Measurements from ENCODE around the gene GAS7. TPM values are rescaled to one million over a fixed set of nuclear protein-coding genes. Genes with fewer than 3 reads are reported as not detected.

Gene GAS7
- total RNA-seq, 2 donors from 2014 or later = 8.0 to 20.1 TPM

DNA sequence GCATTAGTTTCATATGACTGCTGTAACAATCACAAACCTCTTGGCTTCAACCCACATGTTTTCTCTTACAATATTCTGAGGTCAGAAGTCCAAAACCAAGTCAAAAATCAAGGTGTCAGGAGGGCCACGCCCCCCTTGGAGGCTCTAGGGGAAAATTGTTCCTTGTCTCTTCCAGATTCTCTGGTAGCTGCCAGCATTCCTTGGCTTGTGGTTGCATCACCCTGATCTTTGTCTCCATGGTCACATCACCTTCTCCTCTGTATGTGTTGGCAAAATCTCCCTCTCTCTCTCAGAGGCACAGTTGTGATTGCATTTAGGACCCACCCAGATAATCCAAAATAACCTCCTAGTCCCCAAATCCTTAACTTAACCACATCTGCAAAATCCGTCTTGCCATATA is 105.8 kb downstream of the GAS7 start:
- no peak for ATAC-seq
- 53 to 58% methylated on average over 2 of the region's 2 CpGs for WGBS, 2 donors
- H3K4me3 ChIP-seq = no peak overlapping the region

DNA sequence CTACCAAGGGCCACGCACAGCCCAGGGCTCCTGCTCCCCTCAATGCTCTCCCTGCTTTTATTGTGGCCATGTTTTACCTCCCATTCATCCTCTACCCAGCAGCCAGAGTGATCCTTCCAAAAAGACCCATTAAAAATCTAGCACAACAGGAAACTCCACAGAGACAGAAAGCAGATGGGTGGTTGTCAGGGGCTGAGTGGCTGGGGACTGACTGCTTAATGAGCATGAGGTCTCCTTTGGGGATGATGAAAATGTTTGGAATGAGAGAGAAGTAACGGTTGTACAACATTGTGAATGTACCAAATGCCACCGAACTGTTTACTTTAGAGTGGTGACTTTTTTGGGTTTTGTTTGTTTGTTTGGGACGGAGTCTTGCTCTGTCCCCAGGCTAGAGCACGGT is 107.4 kb downstream of the GAS7 start:
- no peak for DNase-seq
- Histone ChIP-seq H3K27ac (no peak overlapping the region), H3K36me3 (replicated peaks in 1 of 2; ENCODE audit: insufficient read depth in 1 of 2, low read depth in 2 of 2) (no peaks in the 10 kb centered on the region), H3K27me3 (no peaks in the 10 kb centered on the region), H3K9me3 (peaks cover 0 to 7% (median 0%) of the 10 kb centered on the region in 3 donors), H3K4me1 (peaks cover 9% of the 10 kb centered on the region), H3K4me3 (no peak overlapping the region)
- ATAC-seq = no peak
- intact Hi-C loops (cut with DNase I) = no loop called here
- 59 to 66% methylated on average over 5 of the region's 5 CpGs for WGBS, 2 donors
- TF ChIP-seq POLR2A (IDR thresholded peaks at IDR 0.05) = no peak
- TF ChIP-seq, protein P1, sequence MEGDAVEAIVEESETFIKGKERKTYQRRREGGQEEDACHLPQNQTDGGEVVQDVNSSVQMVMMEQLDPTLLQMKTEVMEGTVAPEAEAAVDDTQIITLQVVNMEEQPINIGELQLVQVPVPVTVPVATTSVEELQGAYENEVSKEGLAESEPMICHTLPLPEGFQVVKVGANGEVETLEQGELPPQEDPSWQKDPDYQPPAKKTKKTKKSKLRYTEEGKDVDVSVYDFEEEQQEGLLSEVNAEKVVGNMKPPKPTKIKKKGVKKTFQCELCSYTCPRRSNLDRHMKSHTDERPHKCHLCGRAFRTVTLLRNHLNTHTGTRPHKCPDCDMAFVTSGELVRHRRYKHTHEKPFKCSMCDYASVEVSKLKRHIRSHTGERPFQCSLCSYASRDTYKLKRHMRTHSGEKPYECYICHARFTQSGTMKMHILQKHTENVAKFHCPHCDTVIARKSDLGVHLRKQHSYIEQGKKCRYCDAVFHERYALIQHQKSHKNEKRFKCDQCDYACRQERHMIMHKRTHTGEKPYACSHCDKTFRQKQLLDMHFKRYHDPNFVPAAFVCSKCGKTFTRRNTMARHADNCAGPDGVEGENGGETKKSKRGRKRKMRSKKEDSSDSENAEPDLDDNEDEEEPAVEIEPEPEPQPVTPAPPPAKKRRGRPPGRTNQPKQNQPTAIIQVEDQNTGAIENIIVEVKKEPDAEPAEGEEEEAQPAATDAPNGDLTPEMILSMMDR (IDR thresholded peaks at IDR 0.05) = no peak

More for the DNA sequence above, 105.8 kb downstream of the GAS7 start:
- no peaks in the 10 kb centered on the region for H3K27me3 ChIP-seq
- no peak for DNase-seq
- no peaks in the 10 kb centered on the region for H3K36me3 ChIP-seq (replicated peaks in 1 of 2; ENCODE audit: insufficient read depth in 1 of 2, low read depth in 2 of 2)
- TF ChIP-seq, protein P1 (IDR thresholded peaks at IDR 0.05) = no peak
- no peak for TF ChIP-seq POLR2A (IDR thresholded peaks at IDR 0.05)
- intact Hi-C loops (cut with DNase I) = no loop called here
- H3K4me1 ChIP-seq = peaks cover under 1% of the 10 kb centered on the region
- H3K9me3 ChIP-seq = peaks cover 0 to 7% (median 0%) of the 10 kb centered on the region in 3 donors
- no peak overlapping the region for H3K27ac ChIP-seq

DNA sequence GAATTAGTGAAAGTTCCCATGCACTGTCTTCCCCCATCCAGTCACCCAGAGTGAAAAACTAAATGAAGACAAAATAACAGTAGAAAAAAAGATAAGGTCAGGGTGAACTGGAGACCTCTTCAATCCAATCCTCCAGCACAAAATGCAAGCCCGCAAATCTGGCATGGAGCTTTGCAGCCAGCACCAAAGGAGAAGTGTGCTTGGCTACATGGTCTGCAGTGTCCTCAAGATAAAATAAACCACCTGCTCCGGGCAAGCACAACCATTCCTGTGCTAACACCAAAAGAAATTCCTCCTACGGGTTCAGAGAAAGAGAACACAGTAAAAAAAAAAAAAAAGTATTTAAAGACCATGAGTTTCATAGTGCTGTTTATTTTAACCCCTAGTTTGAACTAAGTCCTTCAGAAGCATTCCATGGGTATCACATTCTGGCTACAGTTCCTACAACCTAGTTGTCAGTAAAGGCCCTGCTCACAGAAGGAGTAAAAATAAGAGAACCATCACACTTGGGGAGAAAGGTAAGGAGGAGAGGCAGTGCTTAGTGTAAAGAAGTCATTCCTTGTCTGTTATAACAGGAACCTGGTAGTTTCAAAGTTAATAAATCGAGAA is 109.1 kb downstream of the GAS7 start:
- no peak overlapping the region for H3K4me3 ChIP-seq
- no peak for ATAC-seq
- no peaks in the 10 kb centered on the region for H3K27me3 ChIP-seq
- no peaks in the 10 kb centered on the region for H3K36me3 ChIP-seq (replicated peaks in 1 of 2; ENCODE audit: insufficient read depth in 1 of 2, low read depth in 2 of 2)
- H3K4me1 ChIP-seq = peaks cover 9% of the 10 kb centered on the region
- no peak overlapping the region for H3K27ac ChIP-seq
- 39 to 42% methylated on average over 4 of the region's 4 CpGs for WGBS, 2 donors
- intact Hi-C loops (cut with DNase I) = no loop called here
- H3K9me3 ChIP-seq = peaks cover 0 to 7% (median 0%) of the 10 kb centered on the region in 3 donors
- no peak for TF ChIP-seq POLR2A (IDR thresholded peaks at IDR 0.05)
- TF ChIP-seq, protein P1 (IDR thresholded peaks at IDR 0.05) = no peak
- DNase-seq = peak in 1 of 4 donors; percentile 18

DNA sequence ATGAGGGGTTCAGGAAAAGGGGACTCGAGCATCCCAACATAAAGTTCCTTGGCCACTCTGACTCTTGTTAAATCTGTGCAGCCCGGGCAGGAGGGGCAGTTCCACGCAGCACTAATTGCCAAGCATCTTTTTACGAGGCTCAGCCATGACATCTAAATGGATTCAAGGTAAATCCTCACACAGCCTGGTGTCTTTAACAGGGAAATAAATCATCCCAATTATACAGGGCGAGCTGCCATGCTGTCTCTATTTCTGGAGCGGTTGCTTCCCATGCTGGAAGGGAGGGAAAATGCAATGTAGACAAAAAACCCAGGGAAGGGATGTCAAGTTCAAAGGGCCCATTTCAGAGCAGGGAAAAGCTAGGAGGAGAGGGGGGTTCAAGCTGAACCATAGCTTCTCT is 110.0 kb downstream of the GAS7 start:
- Histone ChIP-seq H3K9me3 (peaks cover 0 to 12% (median 0%) of the 10 kb centered on the region in 3 donors), H3K27ac (no peak overlapping the region), H3K36me3 (replicated peaks in 1 of 2; ENCODE audit: insufficient read depth in 1 of 2, low read depth in 2 of 2) (no peaks in the 10 kb centered on the region), H3K4me1 (peaks cover 9% of the 10 kb centered on the region), H3K4me3 (no peak overlapping the region), H3K27me3 (no peaks in the 10 kb centered on the region)
- WGBS, 2 donors = 55 to 62% methylated on average over 6 of the region's 6 CpGs
- TF ChIP-seq, protein P1 (IDR thresholded peaks at IDR 0.05) = no peak
- TF ChIP-seq POLR2A (IDR thresholded peaks at IDR 0.05) = no peak
- ATAC-seq (no peak), DNase-seq (no peak)
- intact Hi-C loops (cut with DNase I) = no loop called here

DNA sequence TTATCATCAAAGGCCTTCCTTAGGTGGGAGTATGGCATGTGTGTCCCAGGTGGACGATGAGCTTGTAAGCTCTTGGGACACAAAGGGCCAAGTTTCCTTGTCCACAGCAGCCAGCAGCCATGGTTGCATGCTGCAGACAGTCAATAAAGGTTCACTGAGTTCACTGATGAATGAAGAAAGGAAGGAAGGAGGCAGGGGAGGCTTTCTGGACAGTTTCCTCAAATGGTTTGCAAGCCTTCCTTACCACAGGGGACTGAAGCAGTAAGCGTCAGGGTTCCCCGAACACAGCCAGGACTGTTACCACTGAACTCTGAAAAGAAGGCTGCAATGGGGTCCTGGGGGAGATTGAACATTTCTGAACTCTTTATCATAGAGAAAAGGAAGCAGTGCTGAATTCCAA is 111.1 kb downstream of the GAS7 start:
- DNase-seq (peak in 1 of 4 donors; percentile 11), ATAC-seq (no peak)
- Histone ChIP-seq H3K27ac (peak overlapping the region in 2 of 4 donors; percentile 70 to 77), H3K4me1 (peaks cover 9% of the 10 kb centered on the region), H3K4me3 (no peak overlapping the region), H3K9me3 (peaks cover 0 to 13% (median 0%) of the 10 kb centered on the region in 3 donors), H3K27me3 (no peaks in the 10 kb centered on the region), H3K36me3 (replicated peaks in 1 of 2; ENCODE audit: insufficient read depth in 1 of 2, low read depth in 2 of 2) (no peaks in the 10 kb centered on the region)
- intact Hi-C loops (cut with DNase I) = no loop called here
- no peak for TF ChIP-seq POLR2A (IDR thresholded peaks at IDR 0.05)
- TF ChIP-seq, protein P1 (IDR thresholded peaks at IDR 0.05) = no peak
- WGBS, 2 donors = 44 to 45% methylated on average over 3 of the region's 3 CpGs
